Nephron progenitor cell (in vitro differentiated cells): ENCODE results near the gene DSTN.

Experiments used
- DNase-seq: peaks from one replicate; pipeline ENCODE4 v3.0.0; 2021
- H3K27ac Mint-ChIP-seq: 2 replicates; pipeline ENCODE4 v1.8.0; 2021; ENCODE audit warnings: mild to moderate bottlenecking, moderate library complexity, mixed read lengths
- H3K27me3 Mint-ChIP-seq: 2 replicates; pipeline ENCODE4 v1.8.0; 2021; ENCODE audit warnings: mild to moderate bottlenecking, low read depth, mixed read lengths; ENCODE audit not compliant: poor library complexity
- H3K36me3 Mint-ChIP-seq: 2 replicates; pipeline ENCODE4 v1.8.0; 2021; ENCODE audit warnings: low read depth, mixed read lengths
- H3K4me1 Mint-ChIP-seq: 2 replicates; pipeline ENCODE4 v1.8.0; 2021; ENCODE audit warnings: mixed read lengths
- H3K4me3 Mint-ChIP-seq: 2 replicates; pipeline ENCODE4 v1.8.0; 2021; ENCODE audit warnings: mild to moderate bottlenecking, moderate library complexity, mixed read lengths
- H3K9me3 Mint-ChIP-seq: 2 replicates; pipeline ENCODE4 v1.8.0; 2021; ENCODE audit warnings: mild to moderate bottlenecking, moderate library complexity, mixed read lengths
- CTCF ChIP-seq: fragments of 200-600 bp; sonication (generic); IDR thresholded peaks from 2 replicates; pipeline ENCODE4 v1.5.0; 2021; ENCODE audit warnings: antibody characterized with exemption

DSTN gene

DNA sequence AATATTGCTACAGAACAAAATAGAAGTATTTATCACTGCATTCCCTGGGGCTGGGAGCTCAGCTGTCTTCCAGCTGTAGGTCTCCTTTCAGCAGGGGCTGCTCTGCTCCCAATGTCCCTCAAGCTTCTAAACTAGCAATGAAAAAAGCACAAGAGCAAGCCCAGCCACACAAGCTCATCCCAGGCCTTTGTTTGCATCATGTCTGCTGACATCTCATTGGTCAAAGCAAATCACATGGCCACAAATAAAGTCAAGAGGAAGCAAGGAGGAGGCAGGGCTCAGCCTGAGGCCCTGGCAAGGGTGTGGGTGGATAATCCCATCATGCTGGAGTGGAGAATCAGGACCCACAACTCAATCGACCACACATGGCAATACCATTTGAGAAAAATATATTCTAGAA, 36.5 kb upstream of the DSTN start:
- no peak for DNase-seq
- H3K27ac Mint-ChIP-seq: peak overlapping the region; percentile 51
- peaks cover 18% of the 10 kb centered on the region for H3K27me3 Mint-ChIP-seq
- no peaks in the 10 kb centered on the region for H3K36me3 Mint-ChIP-seq
- no peak for TF ChIP-seq CTCF
- H3K4me3 Mint-ChIP-seq: no peak overlapping the region
- peaks cover 20% of the 10 kb centered on the region for H3K4me1 Mint-ChIP-seq
- peaks cover 4% of the 10 kb centered on the region for H3K9me3 Mint-ChIP-seq

DNA sequence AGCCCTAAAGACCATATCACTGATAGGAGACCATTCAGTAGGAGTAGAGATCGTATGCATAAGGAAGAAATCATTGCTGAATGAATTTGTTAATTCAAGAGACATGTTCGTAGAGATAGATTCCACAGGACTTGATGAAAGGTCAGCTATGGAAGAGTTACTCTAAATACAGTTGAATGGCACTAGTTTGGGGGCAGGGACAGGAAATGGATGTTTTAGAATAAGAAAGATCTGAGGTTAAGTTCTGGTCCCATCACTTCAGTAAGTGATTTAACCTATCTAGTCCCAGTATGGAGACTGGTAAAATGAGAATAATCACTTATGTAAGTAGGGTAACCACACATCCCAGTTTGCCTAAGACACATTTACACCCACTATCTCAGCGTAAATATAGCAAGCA, 35.8 kb upstream of the DSTN start:
- no peak overlapping the region for H3K4me3 Mint-ChIP-seq
- H3K9me3 Mint-ChIP-seq: peaks cover 4% of the 10 kb centered on the region
- no peak for DNase-seq
- no peak overlapping the region for H3K27ac Mint-ChIP-seq
- H3K36me3 Mint-ChIP-seq: no peaks in the 10 kb centered on the region
- H3K27me3 Mint-ChIP-seq: peaks cover 18% of the 10 kb centered on the region
- TF ChIP-seq CTCF: no peak
- H3K4me1 Mint-ChIP-seq: peaks cover 20% of the 10 kb centered on the region

- H3K27me3 Mint-ChIP-seq: peaks cover 5% of the 10 kb centered on the region
- TF ChIP-seq CTCF: peak; percentile 81
- peaks cover 4% of the 10 kb centered on the region for H3K9me3 Mint-ChIP-seq
- H3K4me3 Mint-ChIP-seq: no peak overlapping the region
- DNase-seq: peak; percentile 62
- H3K27ac Mint-ChIP-seq: no peak overlapping the region
- H3K36me3 Mint-ChIP-seq: no peaks in the 10 kb centered on the region
- H3K4me1 Mint-ChIP-seq: peaks cover 15% of the 10 kb centered on the region
These were observed 32.9 kb upstream of the DSTN start for GRCh38 chr20:17536944-17537444.

GRCh38 chr20:17537959-17538358, 31.9 kb upstream of the DSTN start:
- no peak overlapping the region for H3K27ac Mint-ChIP-seq

DNA sequence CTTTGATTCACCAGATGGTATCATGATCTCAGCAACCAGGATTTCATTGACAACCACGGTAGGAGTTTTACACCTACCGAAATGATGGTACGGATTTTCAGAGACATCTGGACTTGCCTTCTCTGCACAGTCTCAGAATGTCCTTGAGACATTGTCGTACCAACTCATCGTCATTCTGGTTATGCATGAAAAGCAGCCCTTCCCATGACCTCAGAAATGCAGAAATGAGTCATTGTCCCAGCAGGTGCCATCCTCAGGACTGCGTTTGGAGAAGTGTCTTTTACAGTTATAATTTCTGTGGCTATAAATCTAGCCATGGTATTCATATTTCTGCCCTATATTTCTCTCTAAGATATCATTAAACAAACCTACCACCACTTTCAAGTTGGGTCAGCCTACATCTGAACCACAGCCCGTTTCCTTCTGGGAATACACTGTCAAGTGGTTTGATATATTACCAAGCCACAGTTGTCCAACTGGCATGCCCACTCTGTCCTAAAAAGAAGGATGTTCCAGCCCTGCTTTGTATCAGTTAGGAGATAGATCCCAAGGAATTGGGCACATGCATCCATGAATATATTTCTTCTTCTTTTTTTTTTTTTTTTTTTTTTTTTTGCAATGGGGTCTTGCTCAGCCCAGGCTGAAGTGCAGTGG, 31.2 kb upstream of the DSTN start:
- peaks cover 10% of the 10 kb centered on the region for H3K4me1 Mint-ChIP-seq
- DNase-seq: no peak

More at GRCh38 chr20:17537959-17538358, 31.9 kb upstream of the DSTN start:
- Mint-ChIP-seq H3K27me3 (peaks cover 4% of the 10 kb centered on the region), H3K36me3 (no peaks in the 10 kb centered on the region), H3K4me1 (peaks cover 15% of the 10 kb centered on the region), H3K4me3 (no peak overlapping the region), H3K9me3 (peaks cover 4% of the 10 kb centered on the region)
- no peak for TF ChIP-seq CTCF
- DNase-seq: no peak

More for the DNA sequence above, 31.2 kb upstream of the DSTN start:
- Mint-ChIP-seq H3K27ac (no peak overlapping the region), H3K27me3 (peaks cover 4% of the 10 kb centered on the region), H3K9me3 (peaks cover 4% of the 10 kb centered on the region), H3K4me3 (no peak overlapping the region), H3K36me3 (no peaks in the 10 kb centered on the region)
- no peak for TF ChIP-seq CTCF
